Endometrial microvascular endothelial cells (primary cell): ENCODE data around the gene HHIPL2. TPM values are rescaled to one million over a fixed set of nuclear protein-coding genes. Genes with fewer than 3 reads are reported as not detected.

Experiments used
- in situ Hi-C: cut with HindIII; loops from 2 replicates; pipeline ENCODE4 v1.10.0; 2017; ENCODE audit warnings: low sequenced_read_pairs, low pct_unique_long_range_greater_than_20kb; ENCODE audit errors: inconsistent ontology term
- total RNA-seq: library from RNA; depleted of rRNA; stranded (reverse); fragments of >200 nt; gene quantifications from one replicate; pipeline ENCODE4 v1.2.3, GENCODE V29; 2015; ENCODE audit errors: inconsistent ontology term

HHIPL2 gene
- not detected for total RNA-seq

DNA sequence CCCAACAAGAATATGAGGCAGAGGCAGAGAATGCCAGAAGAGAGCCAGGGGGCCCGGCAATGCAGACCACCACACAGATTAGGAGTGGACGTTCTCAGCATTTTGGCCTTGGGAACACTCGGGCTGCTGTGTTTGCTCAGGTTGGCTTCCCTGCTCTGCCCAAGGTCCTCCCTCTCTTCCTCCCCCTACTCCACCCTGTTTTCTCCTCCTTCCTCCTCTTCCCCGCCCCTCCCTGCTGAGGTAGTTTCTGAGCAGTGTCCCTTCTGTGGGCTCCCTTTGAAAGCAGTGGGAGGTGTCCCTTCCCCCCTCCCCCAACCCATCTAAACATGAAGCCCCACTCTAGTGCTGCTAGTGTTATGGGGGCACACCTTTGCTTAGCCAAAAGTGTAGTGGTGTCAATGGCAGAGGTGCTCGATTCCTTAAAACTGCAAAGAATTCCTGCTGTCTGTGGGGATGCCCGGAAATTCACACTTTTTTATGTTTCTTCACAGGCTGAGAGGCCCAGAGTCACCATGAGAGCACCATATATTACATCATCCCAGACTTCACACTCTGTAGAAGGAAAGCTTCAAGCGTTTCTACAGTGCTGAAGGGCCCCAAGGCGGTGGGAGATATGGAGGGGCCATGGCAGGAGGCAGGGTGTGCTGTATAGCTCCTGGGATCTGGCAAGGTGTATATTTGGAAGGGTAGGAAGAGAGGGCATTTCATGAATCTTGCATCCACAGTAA, at the start of gene HHIPL2:
TSS of gene HHIPL2 (minus strand) at position 161 of the 728 bp plus-strand sequence. CDS start at position 101, 60 bp downstream.
- in situ Hi-C loops, result no loop called here

- in situ Hi-C loops, result no loop called here
These were observed 48.8 kb upstream of the HHIPL2 start for GRCh38 chr1:222596696-222597095.

DNA sequence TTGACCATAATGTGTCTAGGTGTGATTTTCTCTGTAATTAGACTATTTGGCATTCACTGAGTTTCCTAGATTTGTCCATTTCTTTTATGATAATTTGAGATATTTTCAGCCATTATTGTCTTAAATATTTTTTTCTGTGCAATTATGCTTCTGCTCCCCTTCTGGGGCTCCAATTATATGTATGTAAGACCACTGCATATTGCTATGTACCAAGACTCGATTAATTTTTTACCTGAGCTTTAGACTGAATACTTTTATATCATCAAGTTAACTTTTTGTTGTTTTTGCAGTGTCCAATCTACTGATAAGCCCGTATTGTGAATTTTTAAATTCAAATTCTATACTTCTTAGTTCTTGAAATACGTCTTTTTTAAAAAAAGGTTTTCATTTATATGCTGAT, 46.9 kb upstream of the HHIPL2 start:
- in situ Hi-C loops, result no loop called here

GRCh38 chr1:222592171-222592570, 44.3 kb upstream of the HHIPL2 start:
- in situ Hi-C loops, result no loop called here

DNA sequence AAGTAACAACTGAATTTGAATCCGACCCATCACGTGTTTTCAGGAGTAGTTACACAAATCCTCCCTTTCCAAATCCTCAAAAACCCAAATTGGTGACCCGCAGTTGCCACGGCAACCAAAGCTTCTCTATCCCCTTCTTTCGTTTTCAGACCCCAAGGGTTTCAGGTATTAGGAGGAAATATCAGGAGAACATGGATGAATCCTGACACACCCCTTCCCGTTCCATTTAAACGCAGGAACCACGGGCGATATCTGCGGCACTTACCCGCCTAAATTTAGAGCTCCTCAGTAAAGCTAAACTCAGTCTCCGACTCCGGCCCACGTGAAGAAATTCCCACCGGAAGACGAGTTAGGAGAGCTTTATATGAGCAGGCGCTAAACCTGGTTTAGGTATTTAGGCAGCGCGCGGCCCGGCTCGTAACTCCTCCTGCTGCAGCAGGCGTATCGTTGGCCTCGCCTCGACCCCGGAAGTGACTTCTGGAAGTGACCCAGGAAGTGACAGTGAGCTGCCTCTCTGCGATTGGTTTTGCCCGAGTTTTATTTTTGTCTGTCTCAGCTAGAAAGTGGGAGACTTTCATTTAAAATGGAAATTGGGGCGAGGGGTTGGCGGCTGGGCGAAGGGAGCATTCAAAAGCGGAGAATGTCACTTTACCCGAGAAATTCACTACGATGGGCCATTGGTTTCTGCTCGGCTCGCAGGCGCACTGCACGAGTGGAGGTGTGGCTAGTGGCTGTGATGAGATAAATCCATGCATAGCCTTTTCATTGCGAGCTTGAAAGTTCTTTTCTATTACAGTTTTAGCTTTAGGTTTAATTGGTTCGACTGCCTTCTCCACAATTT, 41.8 kb upstream of the HHIPL2 start, which contains the start of gene TAF1A:
TSS of gene TAF1A (minus strand) at position 472 of the 841 bp plus-strand sequence.
- in situ Hi-C loops, result no loop called here

- in situ Hi-C loops, result no loop called here
These were observed 40.2 kb upstream of the HHIPL2 start for GRCh38 chr1:222588135-222588534.

GRCh38 chr1:222586842-222587241, 38.9 kb upstream of the HHIPL2 start:
- in situ Hi-C loops, result no loop called here

GRCh38 chr1:222583079-222583478, 35.2 kb upstream of the HHIPL2 start:
- in situ Hi-C loops, result no loop called here

DNA sequence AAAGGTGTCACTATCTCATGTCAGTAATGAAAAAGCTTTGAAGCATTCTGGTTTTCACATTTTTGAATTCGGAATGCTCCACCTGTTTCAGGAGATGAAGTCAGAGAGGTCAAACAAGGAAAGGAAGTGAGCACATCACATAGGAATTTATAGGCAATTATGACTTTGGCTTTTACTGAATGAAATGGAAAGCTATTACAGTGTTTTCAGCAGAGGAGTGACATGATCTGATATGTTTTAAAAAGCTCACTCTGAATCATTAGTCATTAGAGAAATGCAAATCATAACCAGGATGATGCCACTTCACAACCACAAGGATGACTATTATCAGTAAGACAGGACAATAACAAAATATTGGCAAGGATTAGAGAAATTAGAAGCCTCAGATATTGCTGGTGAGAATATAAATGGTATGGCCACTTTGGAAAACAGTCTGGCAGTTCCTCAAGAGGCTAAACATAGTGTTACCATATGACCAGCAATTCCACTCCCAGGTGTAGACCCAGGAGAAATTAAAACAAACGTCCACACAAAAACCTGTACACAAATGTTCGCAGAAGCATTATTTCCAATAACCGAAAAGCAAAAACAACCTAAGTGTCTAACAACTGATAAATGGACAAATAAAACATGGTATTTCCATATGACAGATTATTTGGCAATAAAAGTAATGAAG, 34.3 kb upstream of the HHIPL2 start:
- in situ Hi-C loops, result no loop called here

GRCh38 chr1:222579316-222579715, 31.4 kb upstream of the HHIPL2 start:
- in situ Hi-C loops, result no loop called here

DNA sequence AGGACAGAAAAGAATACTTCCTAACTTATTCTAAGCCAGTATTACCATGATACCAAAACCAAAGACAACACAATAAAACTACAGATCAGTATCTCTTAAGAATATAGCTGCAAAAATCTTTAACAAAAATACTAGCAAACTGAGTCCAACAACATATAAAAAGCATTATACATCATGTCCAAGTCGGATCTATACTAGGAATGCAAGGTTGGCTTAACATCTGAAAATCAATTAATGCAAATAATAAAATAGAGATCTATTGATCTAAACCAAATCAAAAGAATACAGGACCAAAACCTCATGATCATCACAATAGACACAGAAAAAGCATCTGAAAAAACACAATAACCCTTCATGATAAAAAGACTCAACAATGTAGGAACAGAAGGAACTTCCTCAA, 22.9 kb upstream of the HHIPL2 start:
- in situ Hi-C loops, result no loop called here

- in situ Hi-C loops, result no loop called here
These were observed 13.8 kb upstream of the HHIPL2 start for GRCh38 chr1:222561656-222562055.

DNA sequence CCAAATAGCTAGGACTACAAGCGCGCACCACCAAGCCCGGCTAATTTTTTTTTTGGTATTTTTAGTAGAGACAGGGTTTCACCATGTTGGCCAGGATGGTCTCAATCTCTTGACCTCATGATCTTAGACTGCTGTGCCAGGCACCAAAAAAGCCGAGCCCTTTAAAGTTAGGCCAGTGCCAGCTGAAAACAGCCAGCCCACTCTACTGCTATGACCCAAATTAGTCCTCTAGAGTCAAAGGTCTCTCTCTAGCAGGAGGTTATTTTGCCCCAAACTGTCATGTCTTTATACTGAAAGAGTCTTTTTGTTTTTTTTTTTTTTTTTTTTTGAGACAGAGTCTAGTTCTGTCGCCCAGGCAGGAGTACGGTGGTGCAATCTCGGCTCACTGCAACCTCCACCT, 9.7 kb upstream of the HHIPL2 start:
- in situ Hi-C loops, result no loop called here

DNA sequence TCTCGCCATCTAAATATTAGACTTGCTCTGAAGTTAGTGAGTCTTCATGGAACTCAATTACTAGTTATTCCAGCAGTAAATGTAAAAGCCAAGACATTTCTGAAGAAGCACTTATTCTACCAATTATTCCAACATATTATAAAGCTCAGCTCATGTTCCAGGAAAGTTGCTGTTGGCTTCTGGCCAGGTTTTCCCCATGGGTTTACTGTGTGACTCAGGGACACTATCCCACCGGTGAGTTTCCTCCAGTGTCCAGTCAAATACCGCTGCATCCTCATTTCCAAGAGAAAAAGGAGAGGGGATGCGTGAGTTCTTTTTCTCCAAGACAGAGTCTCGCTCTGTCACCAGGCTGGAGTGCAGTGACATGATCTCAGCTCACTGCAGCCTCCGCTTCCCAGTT, 9.2 kb upstream of the HHIPL2 start:
- in situ Hi-C loops, result no loop called here

GRCh38 chr1:222555992-222556615, 8.2 kb upstream of the HHIPL2 start:
- in situ Hi-C loops, result no loop called here

DNA sequence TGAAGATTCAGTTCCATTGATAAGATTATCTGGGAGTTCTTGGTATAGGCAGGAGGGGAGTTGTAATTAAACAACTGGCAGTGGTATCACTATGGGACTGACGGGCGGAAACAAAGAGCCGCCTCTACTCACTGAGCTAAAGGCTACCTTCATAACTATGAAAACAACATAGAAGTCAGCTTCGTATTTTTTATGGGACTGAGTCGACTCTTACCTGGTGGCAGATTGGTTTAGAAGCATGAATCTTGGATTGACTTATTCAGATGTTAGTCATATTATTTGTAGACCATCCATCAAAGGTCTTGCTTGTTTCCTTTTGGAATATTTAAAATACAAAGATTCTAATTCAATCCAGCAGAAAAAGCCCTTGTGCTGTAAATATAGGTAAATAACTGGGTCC, 6.3 kb upstream of the HHIPL2 start:
- in situ Hi-C loops, result no loop called here

GRCh38 chr1:222552882-222553281, 5.0 kb upstream of the HHIPL2 start:
- in situ Hi-C loops, result no loop called here

- in situ Hi-C loops, result no loop called here
These were observed 667 bp downstream of the HHIPL2 start for GRCh38 chr1:222547260-222547614.

DNA sequence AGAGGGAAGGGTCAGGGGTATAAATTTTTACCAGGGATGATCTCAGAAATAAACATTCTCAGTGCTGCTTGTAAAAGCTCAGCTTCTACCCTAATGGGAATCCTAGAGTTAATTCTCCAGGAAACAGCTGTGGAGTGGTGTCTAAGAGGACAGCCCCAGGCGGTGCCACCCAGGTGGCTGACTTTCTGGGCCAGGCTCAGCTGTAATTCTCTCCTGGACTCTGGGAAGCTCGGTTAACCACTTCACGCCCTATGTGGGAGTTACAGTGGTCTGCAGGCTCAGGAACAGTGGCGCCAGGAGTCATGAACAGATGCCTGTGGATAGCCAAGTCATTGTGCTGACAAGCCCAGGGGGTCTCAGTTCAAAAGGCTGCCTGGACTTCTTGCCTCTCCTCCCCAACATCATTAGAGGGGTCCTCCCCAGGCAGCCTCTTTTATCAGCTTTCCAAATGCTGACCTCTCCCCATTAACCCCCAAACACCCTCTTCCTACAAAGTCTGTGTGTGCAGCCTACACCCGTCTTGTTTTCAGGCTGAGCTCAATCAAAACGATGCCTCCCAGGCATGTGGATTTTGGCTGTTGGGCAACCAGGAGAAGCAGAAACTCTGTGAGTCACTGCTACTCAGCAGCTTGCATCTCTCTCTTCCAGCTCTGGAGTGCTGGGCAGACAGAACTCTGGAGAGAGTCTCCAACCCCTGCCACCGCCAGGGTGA, 1.2 kb downstream of the HHIPL2 start:
- in situ Hi-C loops, result no loop called here
